ENCODE measurements around the gene OXNAD1.
A peak's percentile ranks its signal among the peaks of the same experiment; 100 is the strongest.

Gene OXNAD1

GRCh38 chr3:16236030-16236639, 28.9 kb upstream of the OXNAD1 start:
- H3K27me3 ChIP-seq, result no peaks in the 10 kb centered on the region
- H3K9me3 ChIP-seq, result no peaks in the 10 kb centered on the region
- intact Hi-C loops (cut with DNase I; ENCODE audit: low total_unique reads), result no loop called here
- H3K27ac ChIP-seq, result no peak overlapping the region
- no peak overlapping the region for H3K4me3 ChIP-seq
- DNase-seq, result no peak
- no peaks in the 10 kb centered on the region for H3K4me1 ChIP-seq
- H3K36me3 ChIP-seq, result no peaks in the 10 kb centered on the region
- no peak for TF ChIP-seq CTCF (IDR thresholded peaks at IDR 0.05)

GRCh38 chr3:16236856-16237393, 28.1 kb upstream of the OXNAD1 start:
- no peak for DNase-seq
- Histone ChIP-seq H3K27ac (no peak overlapping the region), H3K4me3 (no peak overlapping the region), H3K27me3 (no peaks in the 10 kb centered on the region), H3K9me3 (no peaks in the 10 kb centered on the region), H3K36me3 (no peaks in the 10 kb centered on the region), H3K4me1 (no peaks in the 10 kb centered on the region)
- TF ChIP-seq CTCF (IDR thresholded peaks at IDR 0.05), result no peak
- intact Hi-C loops (cut with DNase I; ENCODE audit: low total_unique reads), result no loop called here

- peak overlapping the region in 1 of 2 donors; percentile 10 for H3K27ac ChIP-seq
- peaks cover 0 to 6% (median 3%) of the 10 kb centered on the region in 4 donors for H3K4me1 ChIP-seq
- no peak for DNase-seq
- H3K36me3 ChIP-seq, result no peaks in the 10 kb centered on the region
- no peaks in the 10 kb centered on the region for H3K27me3 ChIP-seq
- H3K9me3 ChIP-seq, result no peaks in the 10 kb centered on the region
- intact Hi-C loops (cut with DNase I; ENCODE audit: low total_unique reads), result no loop called here
- no peak for TF ChIP-seq CTCF (IDR thresholded peaks at IDR 0.05)
- no peak overlapping the region for H3K4me3 ChIP-seq
Measured at GRCh38 chr3:16239086-16239770, 25.8 kb upstream of the OXNAD1 start.

- H3K4me1 ChIP-seq, result peaks cover 0 to 11% (median 5%) of the 10 kb centered on the region in 4 donors
- H3K27ac ChIP-seq, result peak overlapping the region in 1 of 2 donors; percentile 10
- no peaks in the 10 kb centered on the region for H3K27me3 ChIP-seq
- DNase-seq, result no peak
- H3K4me3 ChIP-seq, result no peak overlapping the region
- TF ChIP-seq CTCF (IDR thresholded peaks at IDR 0.05), result no peak
- intact Hi-C loops (cut with DNase I; ENCODE audit: low total_unique reads), result loop anchor here (5.0 to 10.0 kb wide), 2 partner anchors 187 to 605 kb away; no protein-coding TSS in a partner anchor
- no peaks in the 10 kb centered on the region for H3K36me3 ChIP-seq
- no peaks in the 10 kb centered on the region for H3K9me3 ChIP-seq
Measured at GRCh38 chr3:16239780-16240179, 25.2 kb upstream of the OXNAD1 start.

- TF ChIP-seq CTCF (IDR thresholded peaks at IDR 0.05), result no peak
- Histone ChIP-seq H3K4me1 (peaks cover 0 to 18% (median 6%) of the 10 kb centered on the region in 4 donors), H3K27me3 (no peaks in the 10 kb centered on the region), H3K27ac (peak overlapping the region; percentile 10 to 16), H3K36me3 (no peaks in the 10 kb centered on the region), H3K9me3 (no peaks in the 10 kb centered on the region), H3K4me3 (no peak overlapping the region)
- DNase-seq, result no peak
- intact Hi-C loops (cut with DNase I; ENCODE audit: low total_unique reads), result loop anchor here (5.0 to 10.0 kb wide), 2 partner anchors 188 to 606 kb away; no protein-coding TSS in a partner anchor
Measured at GRCh38 chr3:16240229-16241023, 24.6 kb upstream of the OXNAD1 start.

Data from tibial artery (tissue), 4 donors.